ENCODE results near the gene SYCE3. TPM values are rescaled to one million over a fixed set of nuclear protein-coding genes. Genes with fewer than 3 reads are reported as not detected.
A peak's percentile ranks its signal among the peaks of the same experiment; 100 is the strongest.

Gene SYCE3
- total RNA-seq, 1 experiment from 2014 or later: not detected

- Mint-ChIP-seq H3K4me1 (ENCODE audit: low read depth, unreplicated experiment) (peaks cover 11% of the 10 kb centered on the region), H3K27ac (ENCODE audit: unreplicated experiment) (peak within 1 kb of the TSS; percentile 90), H3K9me3 (ENCODE audit: unreplicated experiment) (no peaks in the 10 kb centered on the region), H3K27me3 (ENCODE audit: insufficient read depth, unreplicated experiment) (no peaks in the 10 kb centered on the region), H3K36me3 (ENCODE audit: insufficient read depth, unreplicated experiment) (peaks cover 31% of the 10 kb centered on the region), H3K4me3 (ENCODE audit: unreplicated experiment) (peak within 1 kb of the TSS; percentile 93)
- intact Hi-C loops (cut with micrococcal nuclease; ENCODE audit: unreplicated experiment): loop anchor here (10.0 kb wide), 1 partner anchor 113 kb away; no protein-coding TSS in a partner anchor
- no peaks in the 10 kb centered on the region; the same call in 1 of the 2 replicates for H3K36me3 ChIP-seq (ENCODE audit: control insufficient read depth, insufficient read depth, low read length)
- CTCF ChIA-PET: interaction anchor here (0.6 to 2.3 kb wide), 10 partner anchors 9 to 213 kb away, joined by 3 to 32 read pairs (median 4); partner anchors contain the start of genes SCO2 and SYCE3
- POLR2A ChIA-PET: interaction anchor here (0.5 to 2.6 kb wide), 15 partner anchors 10 to 260 kb away, joined by 3 to 71 read pairs (median 4); partner anchors contain the start of genes ARSA, CHKB, MIOX and SCO2
- H3K9me3 ChIP-seq: no peaks in the 10 kb centered on the region
- peaks cover 5% of the 10 kb centered on the region; the same call in 1 of the 2 replicates for H3K4me1 ChIP-seq
- no peaks in the 10 kb centered on the region for H3K27me3 ChIP-seq (replicated peaks; ENCODE audit: control insufficient read depth, insufficient read depth, low read length)
- peak within 1 kb of the TSS; percentile 91 for H3K4me3 ChIP-seq (ENCODE audit: low read depth, low read length)
- BruUV-seq (replicated peaks): no TSS peak
- TF ChIP-seq CTCF (IDR thresholded peaks at IDR 0.05; ENCODE audit: insufficient read depth in 1 of 2, low read depth in 1 of 2, low read length in 1 of 2, severe bottlenecking in 1 of 2, unreplicated experiment in 1 of 2): no peak
- DNase-seq: peak; percentile 86 to 90
Measured at GRCh38 chr22:50507421-50507990, 55.2 kb downstream of the SYCE3 start, which contains the start of gene LMF2. Gene LMF2 (minus strand): TSS chr22:50507702. CDS start chr22:50507675, 27 bp downstream.

- POLR2A ChIA-PET: interaction anchor here (2.6 kb wide), 1 partner anchor 18 kb away, joined by 71 read pairs; the partner anchor contains the start of gene SCO2
- BruUV-seq (replicated peaks): TSS peak; percentile 38
- Mint-ChIP-seq H3K4me1 (ENCODE audit: low read depth, unreplicated experiment) (peaks cover 11% of the 10 kb centered on the region), H3K9me3 (ENCODE audit: unreplicated experiment) (no peaks in the 10 kb centered on the region), H3K27ac (ENCODE audit: unreplicated experiment) (peak overlapping the region; percentile 76), H3K27me3 (ENCODE audit: insufficient read depth, unreplicated experiment) (no peaks in the 10 kb centered on the region), H3K4me3 (ENCODE audit: unreplicated experiment) (peak overlapping the region; percentile 93), H3K36me3 (ENCODE audit: insufficient read depth, unreplicated experiment) (peaks cover 24% of the 10 kb centered on the region)
- intact Hi-C loops (cut with micrococcal nuclease; ENCODE audit: unreplicated experiment): loop anchor here (10.0 kb wide), 1 partner anchor 112 kb away; no protein-coding TSS in a partner anchor
- no peaks in the 10 kb centered on the region for H3K9me3 ChIP-seq
- H3K4me3 ChIP-seq (ENCODE audit: low read depth, low read length): peak overlapping the region; percentile 91
- H3K4me1 ChIP-seq: peaks cover 5% of the 10 kb centered on the region; the same call in 1 of the 2 replicates
- H3K36me3 ChIP-seq (ENCODE audit: control insufficient read depth, insufficient read depth, low read length): no peaks in the 10 kb centered on the region; the same call in 1 of the 2 replicates
- TF ChIP-seq CTCF (IDR thresholded peaks at IDR 0.05; ENCODE audit: insufficient read depth in 1 of 2, low read depth in 1 of 2, low read length in 1 of 2, severe bottlenecking in 1 of 2, unreplicated experiment in 1 of 2): no peak
- peak in 1 of 2 experiments; percentile 25 for DNase-seq
- no peaks in the 10 kb centered on the region for H3K27me3 ChIP-seq (replicated peaks; ENCODE audit: control insufficient read depth, insufficient read depth, low read length)
- CTCF ChIA-PET: interaction anchor here (1.4 kb wide), 1 partner anchor 114 kb away, joined by 9 read pairs; no protein-coding TSS in a partner anchor
Measured at GRCh38 chr22:50506611-50507420, 55.9 kb downstream of the SYCE3 start.

Measured in Caco-2 (cell line).